Measurements from ENCODE around the gene RAF1.
"Not testable (repeated sequence)": the region's sequence is repeated elsewhere in the genome, so short reads cannot be mapped to it uniquely, and the experiment has no call there.

Gene RAF1

DNA sequence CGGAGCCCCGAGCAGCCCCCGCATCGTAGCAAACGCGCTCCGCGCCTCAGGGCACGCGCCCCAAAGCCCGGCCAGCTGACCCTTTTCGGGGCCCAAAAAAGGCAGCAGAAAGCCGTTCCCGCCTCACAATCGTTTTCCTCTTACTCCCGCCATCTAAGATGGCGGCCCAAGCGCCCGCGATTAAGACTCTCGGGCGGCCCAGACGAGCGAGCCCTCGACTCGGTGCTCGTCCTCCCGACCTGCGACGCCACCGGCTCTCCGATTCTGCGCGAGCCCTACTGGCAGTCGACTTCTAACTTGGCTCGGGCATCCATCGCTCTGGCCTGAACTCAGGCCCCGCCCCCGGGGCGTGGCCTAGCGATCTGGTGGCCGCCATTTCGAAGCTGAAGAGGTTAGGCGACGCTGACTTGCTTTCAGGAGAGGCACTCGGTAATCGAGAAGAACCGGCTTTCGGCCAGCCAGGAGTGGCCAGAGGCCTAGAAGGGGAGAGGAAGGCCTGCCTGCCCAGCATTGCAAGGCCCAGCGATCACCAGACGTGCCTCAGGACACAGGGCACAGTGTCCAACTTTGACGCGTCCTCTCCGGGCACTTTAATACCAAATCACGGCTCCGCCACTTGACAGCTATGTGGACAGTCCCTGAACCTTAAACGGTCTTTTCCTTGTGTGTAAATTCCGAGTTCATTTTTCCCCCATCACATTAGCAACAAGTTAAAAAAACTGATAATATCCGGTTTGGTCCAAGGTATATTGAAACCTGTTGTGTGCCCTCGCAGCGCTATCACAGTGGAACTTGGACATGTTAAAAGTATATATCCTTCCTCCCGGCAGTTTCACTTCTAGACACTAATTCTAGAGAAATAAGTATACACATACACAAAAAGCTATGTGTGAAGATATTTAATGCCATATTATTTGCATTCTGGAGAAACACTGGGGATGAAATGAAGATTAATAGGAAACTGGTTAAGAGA is at the start of gene RAF1:
Gene RAF1, minus strand, starts transcription at position 182 of the 973 bp plus-strand sequence. CDS start 45,396 bp downstream, outside the sequence.
- peak; percentile 94 to 98 (median 96) for DNase-seq

DNA sequence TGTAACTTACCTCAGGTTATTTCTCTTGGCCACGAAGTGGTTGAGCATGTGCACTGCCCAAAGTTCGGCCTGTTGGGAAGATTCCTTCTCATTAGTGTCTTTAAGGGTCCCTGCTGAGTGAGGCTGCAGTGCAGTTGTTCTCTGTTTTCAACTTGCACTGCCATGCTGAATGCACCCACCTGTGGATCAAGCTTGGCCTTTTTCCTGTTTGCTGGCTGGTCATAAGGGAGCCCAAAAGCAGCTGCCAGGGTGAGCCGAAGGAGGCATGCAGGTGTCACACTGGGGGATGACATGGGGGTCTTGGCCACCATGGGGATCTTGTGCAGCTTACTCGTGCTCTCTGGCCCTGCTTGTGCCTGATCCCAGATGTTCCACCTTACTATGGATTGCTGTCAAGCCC is 46.1 kb upstream of the RAF1 start:
- DNase-seq = no peak

DNA sequence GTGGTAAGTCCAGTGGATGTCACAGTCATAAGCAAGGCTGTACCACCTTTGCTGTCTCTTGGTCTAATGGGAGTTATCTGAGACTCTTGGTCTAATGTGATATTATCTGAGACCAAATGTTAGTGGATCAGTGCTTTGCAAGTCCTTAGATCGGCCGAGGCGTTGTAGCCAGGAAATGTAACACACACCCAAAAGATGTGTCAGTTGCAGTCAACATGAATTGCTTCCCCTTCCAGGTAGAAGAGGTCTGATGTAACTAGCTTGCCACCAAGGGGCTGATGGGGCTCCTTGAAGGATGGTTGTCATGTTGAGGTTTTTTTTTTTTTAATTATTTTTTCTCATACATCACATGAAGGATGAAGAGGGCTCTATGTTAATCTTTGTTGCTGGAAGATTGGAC is 45.4 kb upstream of the RAF1 start:
- no peak for DNase-seq

DNA sequence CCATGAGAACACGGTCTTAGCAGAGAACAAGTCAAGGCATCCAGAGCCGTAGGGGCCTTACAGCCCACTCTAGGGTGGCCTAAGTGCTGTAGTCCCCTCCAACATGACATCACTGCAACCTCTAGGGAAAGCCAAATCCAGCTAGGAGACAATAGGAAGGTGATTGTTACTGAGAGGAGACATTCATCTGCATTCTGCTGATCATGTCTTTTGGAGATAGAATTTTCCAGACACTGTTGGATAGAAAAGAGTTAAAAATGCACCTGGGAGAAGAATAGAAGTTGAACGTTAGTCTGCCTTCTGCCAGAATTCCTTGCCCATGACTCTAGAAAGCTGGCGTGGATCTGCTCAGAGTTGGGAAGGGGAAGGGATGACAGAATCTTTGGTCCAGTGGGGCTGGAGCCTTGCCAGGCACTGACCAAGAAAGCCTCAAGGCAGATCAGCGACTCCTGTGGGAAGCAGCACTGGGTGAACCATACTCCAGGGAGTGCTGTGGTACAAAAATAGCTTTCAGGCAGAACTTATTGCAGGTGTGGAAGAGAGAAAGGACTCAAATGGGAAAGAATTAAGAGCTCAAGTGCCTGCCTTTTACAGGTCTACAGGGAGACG is 44.8 kb upstream of the RAF1 start:
- no peak for DNase-seq

DNA sequence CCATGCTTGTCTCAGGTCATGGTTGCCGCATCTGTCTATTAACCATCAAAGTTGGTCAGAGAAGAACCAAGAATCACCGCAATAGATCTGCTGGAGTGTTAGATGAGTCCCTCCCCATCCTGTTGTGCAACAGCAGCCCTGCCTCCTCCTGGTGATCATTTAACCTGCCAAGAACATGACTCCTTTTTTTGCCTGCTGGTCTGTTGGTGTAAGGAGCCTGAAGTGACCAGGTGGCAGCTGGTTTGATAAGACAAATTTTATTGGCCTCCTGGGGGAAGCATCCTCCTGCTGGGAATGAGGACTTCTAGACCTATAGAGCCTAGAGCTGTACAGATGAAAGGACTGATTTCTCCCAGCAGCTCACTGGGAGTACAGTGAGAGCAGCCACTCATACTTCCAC is 43.5 kb upstream of the RAF1 start:
- no peak for DNase-seq

DNA sequence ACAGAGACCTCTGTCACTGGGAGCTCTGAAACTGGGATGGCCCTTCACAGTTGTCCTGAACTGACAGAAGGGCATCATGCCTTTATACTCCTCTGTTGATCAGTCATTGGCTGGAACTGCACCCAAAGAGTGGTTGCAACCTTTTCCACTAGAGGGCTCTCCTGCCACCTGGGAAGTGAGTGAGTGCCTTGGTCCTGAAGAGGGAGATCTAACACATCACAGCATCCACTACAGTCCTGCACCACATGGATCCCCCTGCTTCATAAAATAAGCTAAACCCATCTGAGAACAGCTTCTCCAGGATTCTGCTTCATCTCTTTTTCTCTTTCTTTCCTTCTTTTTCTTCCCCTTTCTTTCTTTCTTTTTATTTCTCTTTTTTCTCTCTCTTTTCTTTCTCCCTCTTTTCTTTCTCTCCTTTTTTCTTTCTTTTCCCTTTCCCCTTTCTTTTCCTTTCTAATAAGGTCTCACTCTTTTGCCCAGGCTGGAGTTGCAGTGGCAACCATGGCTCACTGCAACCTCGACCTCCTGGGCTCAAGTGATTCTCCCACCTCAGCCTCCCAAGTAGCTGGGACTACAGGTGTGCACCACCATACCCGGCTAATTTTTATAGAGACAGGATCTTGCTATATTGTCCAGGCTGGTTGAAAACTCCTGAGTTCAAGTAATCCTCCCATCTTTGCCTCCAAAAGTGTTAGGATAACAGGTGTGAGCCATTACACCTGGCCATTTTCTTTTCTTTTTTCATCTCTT is 42.8 kb upstream of the RAF1 start:
- DNase-seq = peak; percentile 3 to 50 (median 26)

DNA sequence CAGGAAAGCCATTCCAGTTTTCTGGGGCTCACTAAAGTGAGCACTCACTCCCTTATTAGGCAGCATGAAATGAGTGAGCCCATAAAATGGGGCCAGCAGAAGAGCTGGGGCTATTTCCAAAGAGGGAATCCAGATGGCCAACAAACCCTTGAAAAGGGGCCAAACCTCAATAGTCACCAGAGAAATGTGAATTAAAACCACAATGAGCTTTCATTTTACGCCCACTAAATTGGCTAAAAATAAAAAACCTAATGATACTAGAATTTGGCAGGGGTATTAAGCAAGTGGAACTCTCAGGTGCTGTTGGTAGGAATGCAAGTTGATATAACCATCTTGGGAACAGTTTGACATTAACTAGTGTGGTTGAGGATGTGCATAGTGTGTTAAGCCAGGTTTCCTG is 42.1 kb upstream of the RAF1 start:
- DNase-seq = no peak

DNA sequence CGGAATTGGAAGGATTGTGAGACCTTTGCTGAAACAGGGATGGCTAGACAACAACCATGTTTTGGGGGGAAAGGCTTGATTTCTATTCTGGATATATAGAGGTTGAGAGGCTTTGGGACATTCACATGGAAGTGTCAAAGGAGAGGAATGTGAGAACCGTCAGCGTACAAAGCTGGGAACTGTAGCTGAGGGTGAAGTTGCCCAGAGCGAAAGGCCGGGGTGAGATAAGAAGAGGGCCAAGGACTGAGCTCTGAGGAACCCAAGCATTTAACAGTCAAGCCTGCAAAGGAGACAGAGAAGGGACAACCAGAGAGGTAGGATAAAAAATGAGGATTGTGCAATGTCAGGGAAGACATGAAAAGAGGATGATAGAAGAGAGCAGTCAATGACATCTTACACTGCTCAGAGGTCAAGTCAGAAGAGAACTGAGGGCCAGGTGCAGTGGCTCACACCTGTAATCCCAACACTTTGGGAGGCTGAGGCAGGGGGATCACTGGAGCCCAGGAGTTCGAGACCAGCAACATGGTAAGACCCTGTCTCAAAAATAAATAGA is 41.5 kb upstream of the RAF1 start:
- no peak for DNase-seq

DNA sequence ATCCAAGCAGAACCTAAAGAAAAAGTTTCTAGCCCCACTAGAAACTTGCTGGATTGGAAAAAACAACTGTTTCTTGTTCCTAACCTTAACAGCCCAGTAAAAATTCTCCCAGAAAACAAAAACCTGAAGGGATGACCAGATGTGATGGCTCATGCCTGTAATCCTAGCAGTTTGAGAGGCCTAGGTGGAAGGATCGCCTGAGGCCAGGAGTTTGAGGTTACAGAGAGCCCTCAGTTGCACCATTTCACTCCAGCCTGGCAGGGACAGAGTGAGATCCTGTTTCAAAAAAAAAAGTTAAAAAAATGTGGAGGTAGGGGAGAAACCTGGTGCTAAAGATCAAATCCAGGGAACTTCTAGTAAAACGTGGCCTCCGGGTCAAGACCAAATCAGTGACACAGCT is 38.6 kb upstream of the RAF1 start:
- no peak for DNase-seq

DNA sequence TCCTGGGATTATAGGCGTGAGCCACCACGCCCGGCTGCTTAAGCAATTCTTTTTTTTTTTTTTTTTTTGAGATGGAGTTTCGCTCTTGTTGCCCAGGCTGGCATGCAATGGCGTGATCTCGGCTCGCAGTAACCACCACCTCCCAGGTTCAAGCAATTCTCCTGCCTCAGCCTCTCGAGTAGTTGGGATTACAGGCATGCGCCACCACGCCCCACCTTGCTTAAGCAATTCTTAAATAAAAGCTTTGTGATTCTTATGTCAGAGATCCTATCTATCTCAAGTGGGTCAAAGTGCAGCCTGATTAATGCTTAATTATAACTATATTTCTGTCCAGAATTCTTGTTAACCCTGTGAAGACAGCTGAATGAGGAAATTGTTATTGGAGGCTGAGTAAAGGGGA is 37.7 kb upstream of the RAF1 start:
- not testable (repeated sequence) for DNase-seq

DNA sequence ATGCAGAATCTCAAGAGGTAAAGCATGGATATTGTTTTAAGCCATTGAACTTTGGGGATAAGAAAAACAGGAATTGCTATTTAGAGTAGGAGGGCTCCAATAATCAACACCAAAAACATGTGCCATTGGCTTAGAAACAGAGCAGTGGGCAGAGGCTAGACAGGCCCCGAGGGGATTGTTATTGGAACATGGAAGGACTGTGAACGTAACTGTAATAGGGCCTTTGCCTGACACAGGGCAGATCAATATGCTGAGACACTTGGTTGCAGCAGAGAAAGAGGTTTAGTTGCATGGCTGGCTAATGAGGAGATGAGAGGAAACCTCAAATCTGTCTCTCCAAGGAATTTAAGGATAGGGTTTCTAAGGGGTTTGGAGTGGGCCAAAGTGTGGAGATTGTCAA is 36.9 kb upstream of the RAF1 start:
- no peak for DNase-seq

DNA sequence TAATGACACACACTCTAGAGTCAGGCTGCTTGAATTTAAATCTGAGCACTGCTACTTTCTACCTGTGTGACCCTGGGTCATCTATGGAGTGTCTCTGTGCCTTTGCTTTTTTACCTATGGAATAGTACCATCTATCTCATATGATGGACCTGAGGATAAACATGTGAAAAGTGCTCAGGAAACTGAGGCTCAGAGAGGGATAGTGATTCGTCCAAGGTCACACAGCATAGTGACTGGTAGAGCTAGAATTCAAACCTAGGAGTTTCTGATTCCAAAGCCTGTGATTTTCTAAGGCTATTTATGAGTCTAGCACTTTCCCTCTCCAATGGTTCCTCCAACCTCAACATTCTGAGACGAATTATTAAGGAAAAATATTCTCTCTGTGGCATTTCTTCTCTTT is 32.0 kb upstream of the RAF1 start:
- no peak for DNase-seq

DNA sequence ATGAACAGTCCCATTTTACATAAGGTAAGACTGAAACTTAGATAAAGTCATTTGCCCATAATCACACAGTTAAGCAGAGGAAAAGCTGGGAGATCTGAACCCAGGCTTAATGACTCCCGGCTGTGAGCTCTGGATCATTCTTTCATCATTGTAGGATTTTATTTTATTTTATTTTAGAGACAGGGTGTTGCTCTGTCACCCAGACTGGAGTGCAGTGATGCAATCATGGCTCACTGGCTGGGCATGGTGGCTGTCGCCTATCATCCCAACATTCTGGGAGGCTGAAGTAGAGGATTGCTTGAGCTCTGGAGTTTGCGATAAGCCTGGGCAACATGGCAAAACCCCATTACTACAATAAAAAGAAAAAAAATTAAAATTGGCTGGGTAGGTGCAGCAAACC is 31.2 kb upstream of the RAF1 start:
- no peak for DNase-seq

DNA sequence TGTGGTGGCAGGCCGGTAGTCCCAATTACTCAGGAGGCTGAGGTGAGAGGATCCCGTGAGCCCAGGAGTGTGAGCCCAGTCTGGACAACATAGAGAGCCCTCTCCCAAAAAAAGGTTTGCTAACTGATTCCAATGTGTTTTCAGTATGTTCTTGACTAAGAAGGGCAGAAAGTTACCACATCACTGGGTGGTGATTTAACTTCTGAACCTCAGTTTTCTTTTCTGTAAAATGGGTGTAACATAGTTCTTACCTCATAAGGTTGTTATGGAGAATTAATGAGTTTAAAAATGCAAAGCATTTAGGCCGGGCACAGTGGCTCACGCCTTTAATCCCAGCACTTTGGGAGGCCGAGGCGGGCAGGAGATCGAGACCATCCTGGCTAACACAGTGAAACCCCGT is 28.5 kb upstream of the RAF1 start:
- DNase-seq = no peak

DNA sequence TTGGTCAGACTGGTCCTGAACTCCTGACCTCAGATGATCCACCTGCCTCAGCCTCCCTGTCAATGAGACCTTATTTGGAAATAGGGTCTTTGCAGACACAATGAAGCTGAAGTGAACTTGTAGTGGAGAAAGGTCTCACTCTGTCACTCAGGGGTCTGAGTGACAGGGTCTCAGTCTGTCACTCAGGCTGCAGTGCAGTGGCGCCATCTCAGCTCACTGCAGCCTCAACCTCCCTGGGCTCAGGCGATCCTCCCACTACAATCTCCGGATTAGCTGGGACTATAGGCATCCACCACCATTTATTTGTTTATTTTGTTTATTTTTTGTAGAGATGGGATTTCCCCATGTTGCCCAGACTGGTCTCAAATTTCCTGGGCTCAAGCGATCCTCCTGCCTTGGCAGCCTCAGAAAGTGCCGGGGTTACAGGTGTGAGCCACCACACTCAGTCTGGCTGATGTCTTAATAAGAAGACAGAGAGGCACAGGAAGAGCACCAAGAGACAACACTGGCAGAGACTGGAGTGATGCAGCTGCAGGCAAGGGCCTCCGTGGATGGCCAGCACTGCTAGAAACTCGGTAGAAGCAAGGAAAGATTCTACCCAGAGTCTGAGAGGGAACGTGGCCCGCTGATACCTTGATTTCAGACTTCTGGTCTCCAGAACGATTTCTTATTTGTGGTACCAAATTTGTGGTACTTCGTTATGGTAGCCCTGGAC is 26.2 kb upstream of the RAF1 start:
- DNase-seq = no peak

DNA sequence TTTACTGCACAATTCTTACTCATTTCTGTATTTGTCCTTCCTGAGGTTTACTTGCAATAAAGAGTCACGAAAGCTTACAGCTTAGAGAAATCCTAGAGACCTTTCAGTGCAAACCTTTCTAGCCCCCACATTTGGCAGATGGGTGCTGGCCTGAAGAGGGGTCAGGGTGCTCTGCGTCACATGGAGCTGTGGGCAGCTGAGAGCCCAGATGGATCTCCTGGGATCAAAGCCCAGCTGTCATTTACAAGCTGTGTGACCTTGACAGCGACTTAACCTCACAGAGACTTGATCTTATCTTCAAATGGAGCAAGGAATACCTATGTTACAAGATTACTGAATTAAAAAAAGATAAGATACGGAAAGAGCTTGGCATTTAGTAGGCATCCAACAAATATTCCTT is 24.0 kb upstream of the RAF1 start:
- no peak for DNase-seq

DNA sequence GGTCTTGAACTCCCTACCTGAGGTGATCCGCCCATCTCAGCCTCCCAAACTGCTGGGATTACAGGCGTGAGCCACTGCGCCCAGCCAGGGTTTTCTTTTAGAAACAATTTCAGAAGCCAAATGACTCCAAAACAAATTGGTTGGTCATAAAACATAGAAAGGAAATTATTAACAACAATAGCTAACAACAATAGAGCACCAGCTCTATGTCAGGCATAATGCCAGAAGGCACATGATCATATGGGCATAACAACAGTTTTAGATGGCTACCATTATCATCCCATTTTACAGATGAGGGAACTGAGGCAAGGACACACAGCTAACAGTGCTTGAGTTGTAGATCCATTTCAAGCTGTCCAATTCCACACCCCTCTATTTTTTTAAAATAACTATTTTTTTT is 22.2 kb upstream of the RAF1 start:
- no peak for DNase-seq

DNA sequence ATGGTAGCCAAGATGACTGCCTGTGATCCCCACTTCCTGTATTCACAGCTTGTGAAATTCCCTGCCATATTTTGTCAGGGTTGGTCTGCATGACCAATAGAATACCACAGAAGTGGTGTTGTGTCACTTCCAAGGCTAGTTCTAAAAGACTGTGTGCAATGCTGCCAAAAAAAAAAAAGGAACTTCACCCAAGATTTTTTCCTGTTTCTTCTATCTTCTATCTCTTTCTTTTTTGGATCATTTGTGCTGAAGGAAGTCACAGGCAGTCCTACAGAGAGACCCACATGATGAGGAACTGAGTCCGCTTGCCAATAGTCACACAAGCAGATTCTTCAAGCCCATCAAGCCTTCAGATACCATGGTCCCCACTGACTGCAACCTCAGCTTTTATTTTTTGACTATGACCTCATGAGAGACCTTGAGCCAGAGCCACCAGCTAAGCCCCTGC is 18.1 kb upstream of the RAF1 start:
- no peak for DNase-seq

DNA sequence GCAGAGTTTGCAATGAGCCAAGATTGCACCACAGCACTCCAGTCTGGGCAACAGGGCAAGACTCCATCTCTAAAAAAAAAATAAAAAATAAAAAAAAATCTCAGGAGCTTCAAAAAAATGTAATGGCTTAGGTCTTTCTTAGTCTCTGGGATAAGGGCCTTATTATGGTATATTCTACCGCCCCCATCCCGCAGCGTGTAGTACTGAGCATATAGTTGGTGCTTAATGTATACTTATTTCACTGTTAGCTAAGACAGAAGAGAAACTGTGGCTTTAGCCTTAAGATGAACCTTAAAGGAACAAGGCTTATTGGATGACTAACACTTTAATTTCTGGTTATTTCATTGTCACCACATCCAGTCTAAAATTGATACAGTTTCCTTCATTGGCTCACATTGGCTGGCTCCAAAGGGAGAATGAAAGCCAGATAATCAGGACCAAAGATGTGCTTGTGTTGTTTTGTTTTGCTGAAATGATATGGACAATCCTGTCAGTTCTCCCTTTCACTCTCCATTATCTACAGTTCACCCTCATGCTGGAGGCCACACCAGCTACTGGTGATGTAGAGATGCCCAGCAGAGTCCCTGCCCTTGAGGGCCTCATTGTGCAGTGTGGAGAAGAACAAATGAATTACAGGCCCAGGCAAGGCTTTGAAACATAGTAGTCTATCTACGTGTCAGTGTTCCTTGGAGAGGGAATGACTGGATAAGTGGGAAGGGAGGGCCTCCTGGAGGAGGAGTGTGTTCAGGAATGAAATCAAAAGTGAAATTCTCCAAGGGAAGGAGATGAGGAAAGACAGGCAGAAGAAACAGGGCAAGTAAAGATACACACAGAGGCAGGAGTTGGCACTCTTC is 17.4 kb upstream of the RAF1 start:
- DNase-seq = no peak

DNA sequence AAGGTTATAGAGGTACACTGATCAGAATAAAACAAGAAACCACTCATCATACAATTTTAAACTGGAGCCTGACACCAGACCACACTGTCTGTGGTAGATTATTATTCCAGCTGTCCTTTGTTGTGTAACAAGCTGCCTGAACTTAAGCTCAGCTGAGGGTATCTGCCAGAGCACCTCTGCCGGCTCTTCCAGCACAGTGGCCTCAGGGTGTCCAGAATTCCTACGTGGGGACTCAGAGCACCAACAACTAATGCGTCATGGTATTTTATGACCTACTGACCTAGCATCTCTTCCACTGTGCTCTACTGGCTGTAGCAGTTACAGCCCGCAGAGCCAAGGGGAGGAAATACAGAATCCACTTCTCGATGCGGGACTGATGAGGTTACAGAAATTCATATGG is 15.6 kb upstream of the RAF1 start:
- no peak for DNase-seq

DNA sequence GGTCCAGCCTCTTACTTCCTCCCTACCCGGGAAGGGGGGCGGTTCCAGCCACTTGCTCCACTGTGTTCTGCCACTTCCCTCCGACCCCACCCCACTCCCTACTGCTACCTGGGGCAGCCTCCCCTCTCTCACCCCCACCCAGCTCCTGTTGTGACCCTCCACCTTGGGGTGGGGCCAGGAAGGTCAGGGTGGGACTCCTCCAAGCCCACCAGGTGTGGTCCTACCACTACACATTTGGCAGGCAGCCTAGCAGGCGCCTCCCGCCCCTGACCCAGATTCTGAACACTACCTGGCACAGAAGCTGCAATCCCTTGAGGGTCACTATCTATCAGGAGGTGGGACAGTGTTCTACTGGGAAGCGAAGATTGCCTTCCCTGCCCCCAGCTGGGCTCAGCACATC is 13.7 kb upstream of the RAF1 start:
- no peak for DNase-seq
